Liver (tissue), 9 donors: ENCODE data around the gene RPS6KA5. TPM values are rescaled to one million over a fixed set of nuclear protein-coding genes. Genes with fewer than 3 reads are reported as not detected.

Experiments
- DNase-seq: peaks from one replicate; pipeline ENCODE4 v3.0.0-alpha.2; 2017; ENCODE audit warnings: low spot score
- H3K27ac ChIP-seq, 2 donors: one replicate each; pipeline ENCODE4 v1.7.0; 2013; ENCODE audit warnings: inconsistent platforms in 2 of 2, low read length in 2 of 2, control low read depth in 1 of 2, low read depth in 1 of 2, mild to moderate bottlenecking in 1 of 2
- H3K27me3 ChIP-seq, 4 donors: one replicate each; pipeline versions ENCODE4 v1.6.1 to v1.7.0; 2013; ENCODE audit warnings: low read length in 3 of 4, inconsistent platforms in 1 of 4, mild to moderate bottlenecking in 1 of 4, moderate library complexity in 1 of 4; ENCODE audit not compliant: control insufficient read depth in 4 of 4, insufficient read depth in 4 of 4
- H3K36me3 ChIP-seq, 4 donors: one replicate each; pipeline versions ENCODE4 v1.6.1 to v1.7.0; 2013; ENCODE audit warnings: low read length in 3 of 4, mild to moderate bottlenecking in 3 of 4, low read depth in 1 of 4, moderate library complexity in 1 of 4; ENCODE audit not compliant: control insufficient read depth in 4 of 4, insufficient read depth in 3 of 4
- H3K4me1 ChIP-seq, 4 donors: one replicate each; pipeline versions ENCODE4 v1.6.1 to v1.7.0; 2013; ENCODE audit warnings: low read length in 3 of 4, mild to moderate bottlenecking in 3 of 4, moderate library complexity in 1 of 4; ENCODE audit not compliant: control insufficient read depth in 4 of 4, insufficient read depth in 4 of 4
- H3K4me3 ChIP-seq, 3 donors: one replicate each; pipeline versions ENCODE4 v1.6.1 to v1.7.0; 2013; ENCODE audit warnings: low read length in 3 of 3, control low read depth in 1 of 3, low read depth in 1 of 3, mild to moderate bottlenecking in 1 of 3
- H3K9ac ChIP-seq, 2 donors: one replicate each; pipeline ENCODE4 v1.7.0; 2013; ENCODE audit warnings: low read length in 2 of 2, mild to moderate bottlenecking in 2 of 2, moderate library complexity in 2 of 2, control low read depth in 1 of 2, low read depth in 1 of 2
- H3K9me3 ChIP-seq, 4 donors: one replicate each; pipeline versions ENCODE4 v1.6.1 to v1.7.0; 2013; ENCODE audit warnings: low read length in 3 of 4; ENCODE audit not compliant: control insufficient read depth in 4 of 4
- CTCF ChIP-seq: fragments of 150-350 bp; IDR thresholded peaks from 2 replicates; pipeline ENCODE4 v1.5.1; 2017; ENCODE audit warnings: improper control_type of control experiment, low read depth, low read length; ENCODE audit not compliant: missing input control
- FOXA2 ChIP-seq: IDR thresholded peaks from 2 replicates; pipeline ENCODE4 v1.6.1; 2016; ENCODE audit warnings: antibody characterized with exemption
- HNF4A ChIP-seq, 2 donors: conservative IDR thresholded peaks; 2 replicates each; pipeline ENCODE4 v1.6.1; 2016; ENCODE audit warnings: antibody characterized with exemption in 2 of 2, mild to moderate bottlenecking in 2 of 2
- HNF4G ChIP-seq: IDR thresholded peaks from 2 replicates; pipeline ENCODE4 v1.6.1; 2016; ENCODE audit warnings: antibody characterized with exemption
- JUND ChIP-seq, 2 donors: IDR thresholded peaks; 2 replicates each; pipeline ENCODE4 v1.6.1; 2016; ENCODE audit warnings: antibody characterized with exemption in 2 of 2
- RAD21 ChIP-seq, 2 donors: IDR thresholded peaks; 2 replicates each; pipeline ENCODE4 v1.6.1; 2016; ENCODE audit warnings: antibody characterized with exemption in 2 of 2, mild to moderate bottlenecking in 2 of 2
- RXRA ChIP-seq, 2 donors: IDR thresholded peaks; 2 replicates each; pipeline ENCODE4 v1.6.1; 2017 to 2018; ENCODE audit warnings: antibody characterized with exemption in 2 of 2, mild to moderate bottlenecking in 1 of 2
- SP1 ChIP-seq: IDR thresholded peaks from 2 replicates; pipeline ENCODE4 v1.6.1; 2018; ENCODE audit warnings: antibody characterized with exemption, mild to moderate bottlenecking
- TAF1 ChIP-seq: conservative IDR thresholded peaks from 2 replicates; pipeline ENCODE4 v1.6.1; 2016; ENCODE audit warnings: antibody characterized with exemption, mild to moderate bottlenecking
- YY1 ChIP-seq: IDR thresholded peaks from 2 replicates; pipeline ENCODE4 v1.6.1; 2016; ENCODE audit warnings: antibody characterized with exemption, mild to moderate bottlenecking
- ZBTB33 ChIP-seq: IDR thresholded peaks from 2 replicates; pipeline ENCODE4 v1.6.1; 2016; ENCODE audit warnings: antibody characterized with exemption
- WGBS: extraction: QIAGEN DNeasy Blood & Tissue Kit; methylation state at CpG from one replicate; pipeline ENCODE4 v1.1.7; 2013; 5-methylcytosine and 5-hydroxymethylcytosine counted together
- polyA plus RNA-seq, 2 donors: library from polyadenylated mRNA; stranded (reverse) in 1 of 2; unstranded in 1 of 2; fragments of 200-250 nt in 1 of 2; fragments of >200 nt in 1 of 2; fragmentation: Nextera tagmentation in 1 of 2; extraction: Ambion mirVana in 1 of 2; gene quantifications; one replicate each; pipeline versions ENCODE4 v1.2.1 to v1.2.3, GENCODE V29; 2013 to 2015
- total RNA-seq, 2 donors: library from RNA; depleted of rRNA; stranded (reverse); fragments of >200 nt; gene quantifications; one replicate each; pipeline ENCODE4 v1.2.3, GENCODE V29; 2014
- TF ChIP-seq, protein P1 (sequence below): IDR thresholded peaks from 2 replicates; pipeline ENCODE4 v1.6.1; 2016; ENCODE audit warnings: antibody characterized with exemption
- donor health status: healthy.
- donor health status: healthy.
- donor health status: healthy.
- donor health status: healthy.
- donor health status: healthy.

Gene RPS6KA5
- total and polyA plus RNA-seq, 4 donors = 0.52 to 2.3 (median 1.3) TPM

DNA sequence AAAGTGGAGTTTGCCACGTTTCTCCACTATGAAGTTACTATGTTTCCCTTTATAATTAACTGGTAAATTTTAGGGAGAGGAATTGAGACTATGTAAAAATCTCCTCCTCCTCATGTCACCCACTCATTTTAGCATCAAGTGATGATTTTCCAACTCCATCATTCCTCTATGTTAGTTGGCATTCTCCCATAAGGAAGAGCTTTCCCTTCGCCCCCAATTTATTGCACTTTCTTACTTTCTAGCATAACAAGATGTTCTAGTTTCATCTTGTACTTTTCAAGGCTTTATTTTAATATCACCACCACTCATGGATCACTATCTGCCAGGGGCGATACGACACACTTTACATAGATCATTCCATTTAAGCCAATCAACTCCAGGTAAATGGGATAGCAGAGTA, 97.1 kb downstream of the RPS6KA5 start (continued):
- TF ChIP-seq CTCF = no peak
- TF ChIP-seq, protein P1, sequence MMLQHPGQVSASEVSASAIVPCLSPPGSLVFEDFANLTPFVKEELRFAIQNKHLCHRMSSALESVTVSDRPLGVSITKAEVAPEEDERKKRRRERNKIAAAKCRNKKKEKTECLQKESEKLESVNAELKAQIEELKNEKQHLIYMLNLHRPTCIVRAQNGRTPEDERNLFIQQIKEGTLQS = no peak
- TF ChIP-seq RXRA (IDR thresholded peaks at IDR 0.05) = no peak

DNA sequence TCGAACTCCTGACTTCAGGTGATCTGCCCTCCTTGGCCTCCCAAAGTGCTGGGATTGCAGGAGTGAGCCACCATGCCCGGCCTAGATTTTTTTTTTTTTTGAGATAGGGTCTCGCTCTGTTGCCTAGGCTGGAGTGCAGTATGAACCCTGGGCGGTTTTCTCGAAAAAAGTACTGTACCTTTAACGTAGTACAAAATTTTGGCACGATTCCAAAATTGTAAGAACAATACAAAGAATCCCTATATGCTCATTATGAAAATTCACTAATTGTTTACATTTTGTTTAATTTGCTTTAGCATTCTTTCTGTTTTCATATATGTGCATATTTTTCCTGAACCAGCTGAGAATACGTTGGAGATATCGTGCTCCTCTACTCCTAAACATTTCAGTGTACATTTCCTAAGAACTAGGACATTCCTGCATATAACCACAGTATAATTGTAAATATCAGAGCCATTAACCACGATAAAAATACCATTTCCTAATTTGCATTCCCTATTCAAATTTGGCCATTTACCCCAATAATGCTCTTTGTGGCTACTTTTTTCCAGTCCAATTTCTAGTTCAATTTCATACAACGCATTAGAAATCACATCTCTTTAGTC, 97.8 kb downstream of the RPS6KA5 start:
- Histone ChIP-seq H3K36me3 (no peaks in the 10 kb centered on the region), H3K4me1 (no peaks in the 10 kb centered on the region), H3K9ac (no peak overlapping the region), H3K4me3 (no peak overlapping the region), H3K9me3 (no peaks in the 10 kb centered on the region), H3K27me3 (no peaks in the 10 kb centered on the region), H3K27ac (no peak overlapping the region)
- 84% methylated on average over 11 of the region's 11 CpGs for WGBS
- no peak for DNase-seq
- no peak for TF ChIP-seq RXRA (IDR thresholded peaks at IDR 0.05)
- no peak for TF ChIP-seq HNF4G

DNA sequence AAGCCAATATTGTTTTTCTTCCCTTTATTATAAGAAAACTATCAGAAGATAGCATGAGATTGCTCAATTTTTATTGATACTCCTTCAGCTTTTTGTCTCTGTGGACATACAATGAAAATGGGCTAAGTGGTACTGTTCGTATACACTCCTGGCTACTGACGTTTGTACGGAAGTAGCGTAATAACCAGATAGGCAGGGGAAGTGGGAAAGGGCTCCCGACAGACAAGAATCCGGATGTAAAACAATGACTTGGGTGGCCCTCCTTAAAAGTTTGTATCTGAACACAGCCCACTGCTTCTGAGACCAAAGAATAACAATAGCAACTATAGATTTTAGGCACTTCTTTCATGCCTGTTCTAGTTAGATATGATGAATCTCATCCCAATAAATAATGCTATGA, 99.6 kb downstream of the RPS6KA5 start:
- Histone ChIP-seq H3K27ac (no peak overlapping the region), H3K4me3 (no peak overlapping the region), H3K27me3 (no peaks in the 10 kb centered on the region), H3K4me1 (no peaks in the 10 kb centered on the region), H3K9me3 (peaks cover 0 to 3% (median 1%) of the 10 kb centered on the region in 4 donors), H3K36me3 (no peaks in the 10 kb centered on the region), H3K9ac (no peak overlapping the region)
- DNase-seq = no peak
- 91% methylated on average over 6 of the region's 6 CpGs for WGBS
- TF ChIP-seq RXRA (IDR thresholded peaks at IDR 0.05) = no peak
- TF ChIP-seq JUND (IDR thresholded peaks at IDR 0.05) = no peak
- no peak for TF ChIP-seq HNF4A (conservative IDR thresholded peaks at IDR 0.05)
- no peak for TF ChIP-seq SP1
- no peak for TF ChIP-seq FOXA2
- no peak for TF ChIP-seq CTCF
- no peak for TF ChIP-seq RAD21 (IDR thresholded peaks at IDR 0.05)
- no peak for TF ChIP-seq ZBTB33
- TF ChIP-seq HNF4G = no peak
- no peak for TF ChIP-seq TAF1
- TF ChIP-seq YY1 = no peak
